GM23338 (cell line): Measurements from ENCODE around the gene ADCY1. TPM values are rescaled to one million over a fixed set of nuclear protein-coding genes. Genes with fewer than 3 reads are reported as not detected.

Experiments
- ATAC-seq: fragments of 200-7000 bp; cut with Tn5 transposase; 3 replicates; pipeline ENCODE4 v1.9.1; 2020
- DNase-seq: peaks from one replicate; pipeline ENCODE4 v3.0.0-alpha.2; 2015; ENCODE audit warnings: low spot score
- H2AFZ ChIP-seq: fragments of 200-600 bp; sonication (generic); 2 replicates; pipeline ENCODE4 v1.8.0; 2016; ENCODE audit warnings: antibody characterized with exemption, mild to moderate bottlenecking, moderate library complexity
- H3F3A ChIP-seq: fragments of 200-600 bp; sonication (generic); replicated peaks from 2 replicates; pipeline ENCODE4 v1.8.0; 2017; ENCODE audit warnings: antibody characterized with exemption, mixed run types, low read depth
- H3K27ac ChIP-seq: fragments of 200-600 bp; sonication (generic); 2 replicates; pipeline ENCODE4 v1.6.1; 2016; ENCODE audit warnings: low read depth
- H3K27me3 ChIP-seq: fragments of 200-600 bp; sonication (generic); 2 replicates; pipeline ENCODE4 v1.8.0; 2016; ENCODE audit warnings: mild to moderate bottlenecking, mixed run types, moderate library complexity; ENCODE audit not compliant: insufficient read depth
- H3K36me3 ChIP-seq: fragments of 200-600 bp; sonication (generic); 2 replicates; pipeline ENCODE4 v1.8.0; 2016; ENCODE audit warnings: mild to moderate bottlenecking; ENCODE audit not compliant: insufficient read depth
- H3K4me1 ChIP-seq: fragments of 200-600 bp; sonication (generic); 2 replicates; pipeline ENCODE4 v1.8.0; 2016; ENCODE audit warnings: mild to moderate bottlenecking, moderate library complexity; ENCODE audit not compliant: insufficient read depth
- H3K4me2 ChIP-seq: fragments of 200-600 bp; sonication (generic); 2 replicates; pipeline ENCODE4 v1.7.1; 2017; ENCODE audit warnings: mixed run types
- H3K4me3 ChIP-seq: fragments of 200-600 bp; sonication (generic); 2 replicates; pipeline ENCODE4 v1.6.1; 2016; ENCODE audit warnings: mixed run types
- H3K79me2 ChIP-seq: fragments of 200-600 bp; sonication (generic); replicated peaks from 2 replicates; pipeline ENCODE4 v1.8.0; 2017; ENCODE audit warnings: mild to moderate bottlenecking; ENCODE audit not compliant: insufficient read depth
- H3K9me2 ChIP-seq: fragments of 200-600 bp; sonication (generic); 2 replicates; pipeline ENCODE4 v1.8.0; 2017; ENCODE audit not compliant: insufficient read depth
- H4K20me1 ChIP-seq: fragments of 200-600 bp; sonication (generic); replicated peaks from 2 replicates; pipeline ENCODE4 v1.8.0; 2017; ENCODE audit warnings: mild to moderate bottlenecking; ENCODE audit not compliant: insufficient read depth
- H3K27ac Mint-ChIP-seq: 2 replicates; pipeline ENCODE4 v1.8.0; 2020; ENCODE audit warnings: inconsistent platforms, mild to moderate bottlenecking, moderate library complexity, mixed read lengths
- H3K27me3 Mint-ChIP-seq: 3 replicates; pipeline ENCODE4 v1.8.0; 2022; ENCODE audit warnings: low read depth, mild to moderate bottlenecking, moderate library complexity, mixed read lengths, inconsistent platforms; ENCODE audit not compliant: insufficient read depth, poor library complexity
- H3K36me3 Mint-ChIP-seq: 3 replicates; pipeline ENCODE4 v1.8.0; 2021; ENCODE audit warnings: low read depth, mild to moderate bottlenecking, inconsistent platforms, moderate library complexity, mixed read lengths
- H3K4me1 Mint-ChIP-seq: 3 replicates; pipeline ENCODE4 v1.8.0; 2020; ENCODE audit warnings: mild to moderate bottlenecking, inconsistent platforms, mixed read lengths
- H3K4me3 Mint-ChIP-seq: 3 replicates; pipeline ENCODE4 v1.8.0; 2021; ENCODE audit warnings: moderate library complexity, mild to moderate bottlenecking, inconsistent platforms, mixed read lengths
- H3K9me3 Mint-ChIP-seq: 3 replicates; pipeline ENCODE4 v1.8.0; 2020; ENCODE audit warnings: moderate library complexity, mild to moderate bottlenecking, inconsistent platforms, mixed read lengths
- CREB1 ChIP-seq: fragments of 250-450 bp; sonication (Bioruptor Pico); IDR thresholded peaks from 2 replicates; pipeline ENCODE4 v1.5.0; 2020; ENCODE audit warnings: low read depth, mild to moderate bottlenecking, moderate library complexity
- EZH2 ChIP-seq: fragments of 200-600 bp; sonication (generic); IDR thresholded peaks from one replicate; pipeline ENCODE4 v1.8.0; 2017; ENCODE audit warnings: antibody characterized with exemption, mild to moderate bottlenecking, low read depth; ENCODE audit not compliant: unreplicated experiment
- EZH2phosphoT487 ChIP-seq: fragments of 200-600 bp; sonication (generic); IDR thresholded peaks from one replicate; pipeline ENCODE4 v1.8.1; 2018; ENCODE audit warnings: antibody characterized with exemption; ENCODE audit not compliant: unreplicated experiment
- JUNB ChIP-seq: IDR thresholded peaks from one replicate; pipeline ENCODE4 v1.6.1; 2016; ENCODE audit warnings: antibody characterized with exemption; ENCODE audit not compliant: unreplicated experiment
- NANOG ChIP-seq: IDR thresholded peaks from 2 replicates; pipeline ENCODE4 v1.6.1; 2016; ENCODE audit warnings: antibody characterized with exemption, borderline replicate concordance
- POLR2AphosphoS5 ChIP-seq: IDR thresholded peaks from 2 replicates; pipeline ENCODE4 v1.6.1; 2016; ENCODE audit warnings: antibody characterized with exemption, low read depth
- STAT1 ChIP-seq: IDR thresholded peaks from one replicate; pipeline ENCODE4 v1.6.1; 2016; ENCODE audit warnings: antibody characterized with exemption; ENCODE audit not compliant: unreplicated experiment
- ZNF114 ChIP-seq: fragments of 250-450 bp; sonication (Bioruptor Pico); IDR thresholded peaks from 2 replicates; pipeline ENCODE4 v1.5.0; 2020; ENCODE audit warnings: mild to moderate bottlenecking, moderate library complexity
- ZNF331 ChIP-seq: fragments of 250-450 bp; sonication (Bioruptor Pico); IDR thresholded peaks from 2 replicates; pipeline ENCODE4 v1.5.0; 2020; ENCODE audit warnings: low read depth, mild to moderate bottlenecking, moderate library complexity
- polyA plus RNA-seq: library from polyadenylated mRNA; unstranded; fragments of >200 nt; fragmentation: Nextera tagmentation; extraction: Ambion mirVana; gene quantifications from 2 replicates; pipeline ENCODE4 v1.2.1, GENCODE V29; 2016
- total RNA-seq: library from RNA; depleted of rRNA; stranded (reverse); fragments of >200 nt; shearing (Covaris generic); gene quantifications from 2 replicates; pipeline ENCODE4 v1.2.3, GENCODE V29; 2014
- TF ChIP-seq, protein P1 (sequence below): IDR thresholded peaks from one replicate; pipeline ENCODE4 v1.6.1; 2018; ENCODE audit warnings: antibody characterized with exemption; ENCODE audit not compliant: unreplicated experiment
- TF ChIP-seq, protein P2 (sequence below): IDR thresholded peaks from 2 replicates; pipeline ENCODE4 v1.6.1; 2016; ENCODE audit warnings: antibody characterized with exemption
- TF ChIP-seq, protein P3 (sequence below): fragments of 250-450 bp; sonication (Bioruptor Pico); IDR thresholded peaks from 2 replicates; pipeline ENCODE4 v1.5.0; 2020; ENCODE audit warnings: mild to moderate bottlenecking, moderate library complexity
- TF ChIP-seq, protein P4 (sequence below), 2 experiments: fragments of 200-600 bp in 1 of 2; sonication (generic) in 1 of 2; conservative IDR thresholded peaks; 2 replicates each; pipeline versions ENCODE4 v1.5.1 to v1.6.1; 2016 to 2017; ENCODE audit warnings: antibody characterized with exemption in 2 of 2, low read depth in 2 of 2, mild to moderate bottlenecking in 2 of 2, moderate library complexity in 1 of 2

The ADCY1 gene
- total and polyA plus RNA-seq, 2 experiments from 2014 or later: 2.3 to 18.7 TPM

DNA sequence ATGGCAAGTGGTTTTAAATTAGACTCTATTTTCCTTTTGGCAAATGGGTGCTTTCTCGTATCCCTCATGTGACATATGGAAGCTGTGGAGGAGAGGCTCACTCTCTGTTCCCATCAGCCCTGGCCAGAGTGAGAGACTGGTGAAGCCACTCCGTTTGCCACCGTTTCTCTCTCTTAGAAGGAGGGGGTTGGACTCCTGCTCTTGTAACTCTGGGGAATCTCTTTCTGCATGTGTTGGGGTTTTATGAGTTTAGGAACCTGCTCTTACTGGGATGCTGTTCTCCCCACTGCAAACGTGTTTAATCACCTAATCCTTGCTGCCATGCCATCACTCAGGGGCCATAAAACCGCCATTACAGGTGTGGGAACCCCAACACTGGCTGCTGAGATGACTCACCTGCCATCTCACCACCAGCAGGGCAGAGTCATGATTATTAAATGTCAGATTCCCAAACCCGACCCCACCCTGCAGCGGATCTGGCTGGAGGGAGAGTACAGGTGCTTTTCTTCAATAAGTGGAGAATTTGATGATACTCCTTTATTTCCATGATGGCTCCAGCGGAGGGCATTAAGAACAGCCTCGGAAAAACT lies 103.2 kb downstream of the ADCY1 start:
- no peaks in the 10 kb centered on the region for H3K4me1 ChIP-seq

More for the DNA sequence above, 103.2 kb downstream of the ADCY1 start:
- Histone ChIP-seq H3K4me2 (no peak overlapping the region), H3K9me2 (no peaks in the 10 kb centered on the region), H3K79me2 (no peaks in the 10 kb centered on the region), H2AFZ (no peak overlapping the region), H4K20me1 (no peaks in the 10 kb centered on the region), H3K27me3 (no peaks in the 10 kb centered on the region), H3K36me3 (no peaks in the 10 kb centered on the region; the same call in 1 of the 2 replicates), H3K4me3 (no peak overlapping the region), H3F3A (no peaks in the 10 kb centered on the region), H3K27ac (no peak overlapping the region)
- Mint-ChIP-seq H3K27ac (no peak overlapping the region), H3K36me3 (peaks cover 16% of the 10 kb centered on the region), H3K4me3 (no peak overlapping the region), H3K9me3 (no peaks in the 10 kb centered on the region), H3K27me3 (no peaks in the 10 kb centered on the region), H3K4me1 (no peaks in the 10 kb centered on the region)
- TF ChIP-seq EZH2 (no peak), NANOG (no peak), STAT1 (no peak), ZNF114 (CRISPR knock-in tag) (no peak), EZH2phosphoT487 (no peak), CREB1 (no peak), ZNF331 (no peak), JUNB (no peak), POLR2AphosphoS5 (no peak)
- TF ChIP-seq, protein P1, sequence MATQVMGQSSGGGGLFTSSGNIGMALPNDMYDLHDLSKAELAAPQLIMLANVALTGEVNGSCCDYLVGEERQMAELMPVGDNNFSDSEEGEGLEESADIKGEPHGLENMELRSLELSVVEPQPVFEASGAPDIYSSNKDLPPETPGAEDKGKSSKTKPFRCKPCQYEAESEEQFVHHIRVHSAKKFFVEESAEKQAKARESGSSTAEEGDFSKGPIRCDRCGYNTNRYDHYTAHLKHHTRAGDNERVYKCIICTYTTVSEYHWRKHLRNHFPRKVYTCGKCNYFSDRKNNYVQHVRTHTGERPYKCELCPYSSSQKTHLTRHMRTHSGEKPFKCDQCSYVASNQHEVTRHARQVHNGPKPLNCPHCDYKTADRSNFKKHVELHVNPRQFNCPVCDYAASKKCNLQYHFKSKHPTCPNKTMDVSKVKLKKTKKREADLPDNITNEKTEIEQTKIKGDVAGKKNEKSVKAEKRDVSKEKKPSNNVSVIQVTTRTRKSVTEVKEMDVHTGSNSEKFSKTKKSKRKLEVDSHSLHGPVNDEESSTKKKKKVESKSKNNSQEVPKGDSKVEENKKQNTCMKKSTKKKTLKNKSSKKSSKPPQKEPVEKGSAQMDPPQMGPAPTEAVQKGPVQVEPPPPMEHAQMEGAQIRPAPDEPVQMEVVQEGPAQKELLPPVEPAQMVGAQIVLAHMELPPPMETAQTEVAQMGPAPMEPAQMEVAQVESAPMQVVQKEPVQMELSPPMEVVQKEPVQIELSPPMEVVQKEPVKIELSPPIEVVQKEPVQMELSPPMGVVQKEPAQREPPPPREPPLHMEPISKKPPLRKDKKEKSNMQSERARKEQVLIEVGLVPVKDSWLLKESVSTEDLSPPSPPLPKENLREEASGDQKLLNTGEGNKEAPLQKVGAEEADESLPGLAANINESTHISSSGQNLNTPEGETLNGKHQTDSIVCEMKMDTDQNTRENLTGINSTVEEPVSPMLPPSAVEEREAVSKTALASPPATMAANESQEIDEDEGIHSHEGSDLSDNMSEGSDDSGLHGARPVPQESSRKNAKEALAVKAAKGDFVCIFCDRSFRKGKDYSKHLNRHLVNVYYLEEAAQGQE: no peak
- TF ChIP-seq, protein P2, sequence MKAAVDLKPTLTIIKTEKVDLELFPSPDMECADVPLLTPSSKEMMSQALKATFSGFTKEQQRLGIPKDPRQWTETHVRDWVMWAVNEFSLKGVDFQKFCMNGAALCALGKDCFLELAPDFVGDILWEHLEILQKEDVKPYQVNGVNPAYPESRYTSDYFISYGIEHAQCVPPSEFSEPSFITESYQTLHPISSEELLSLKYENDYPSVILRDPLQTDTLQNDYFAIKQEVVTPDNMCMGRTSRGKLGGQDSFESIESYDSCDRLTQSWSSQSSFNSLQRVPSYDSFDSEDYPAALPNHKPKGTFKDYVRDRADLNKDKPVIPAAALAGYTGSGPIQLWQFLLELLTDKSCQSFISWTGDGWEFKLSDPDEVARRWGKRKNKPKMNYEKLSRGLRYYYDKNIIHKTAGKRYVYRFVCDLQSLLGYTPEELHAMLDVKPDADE: no peak
- TF ChIP-seq, protein P3, sequence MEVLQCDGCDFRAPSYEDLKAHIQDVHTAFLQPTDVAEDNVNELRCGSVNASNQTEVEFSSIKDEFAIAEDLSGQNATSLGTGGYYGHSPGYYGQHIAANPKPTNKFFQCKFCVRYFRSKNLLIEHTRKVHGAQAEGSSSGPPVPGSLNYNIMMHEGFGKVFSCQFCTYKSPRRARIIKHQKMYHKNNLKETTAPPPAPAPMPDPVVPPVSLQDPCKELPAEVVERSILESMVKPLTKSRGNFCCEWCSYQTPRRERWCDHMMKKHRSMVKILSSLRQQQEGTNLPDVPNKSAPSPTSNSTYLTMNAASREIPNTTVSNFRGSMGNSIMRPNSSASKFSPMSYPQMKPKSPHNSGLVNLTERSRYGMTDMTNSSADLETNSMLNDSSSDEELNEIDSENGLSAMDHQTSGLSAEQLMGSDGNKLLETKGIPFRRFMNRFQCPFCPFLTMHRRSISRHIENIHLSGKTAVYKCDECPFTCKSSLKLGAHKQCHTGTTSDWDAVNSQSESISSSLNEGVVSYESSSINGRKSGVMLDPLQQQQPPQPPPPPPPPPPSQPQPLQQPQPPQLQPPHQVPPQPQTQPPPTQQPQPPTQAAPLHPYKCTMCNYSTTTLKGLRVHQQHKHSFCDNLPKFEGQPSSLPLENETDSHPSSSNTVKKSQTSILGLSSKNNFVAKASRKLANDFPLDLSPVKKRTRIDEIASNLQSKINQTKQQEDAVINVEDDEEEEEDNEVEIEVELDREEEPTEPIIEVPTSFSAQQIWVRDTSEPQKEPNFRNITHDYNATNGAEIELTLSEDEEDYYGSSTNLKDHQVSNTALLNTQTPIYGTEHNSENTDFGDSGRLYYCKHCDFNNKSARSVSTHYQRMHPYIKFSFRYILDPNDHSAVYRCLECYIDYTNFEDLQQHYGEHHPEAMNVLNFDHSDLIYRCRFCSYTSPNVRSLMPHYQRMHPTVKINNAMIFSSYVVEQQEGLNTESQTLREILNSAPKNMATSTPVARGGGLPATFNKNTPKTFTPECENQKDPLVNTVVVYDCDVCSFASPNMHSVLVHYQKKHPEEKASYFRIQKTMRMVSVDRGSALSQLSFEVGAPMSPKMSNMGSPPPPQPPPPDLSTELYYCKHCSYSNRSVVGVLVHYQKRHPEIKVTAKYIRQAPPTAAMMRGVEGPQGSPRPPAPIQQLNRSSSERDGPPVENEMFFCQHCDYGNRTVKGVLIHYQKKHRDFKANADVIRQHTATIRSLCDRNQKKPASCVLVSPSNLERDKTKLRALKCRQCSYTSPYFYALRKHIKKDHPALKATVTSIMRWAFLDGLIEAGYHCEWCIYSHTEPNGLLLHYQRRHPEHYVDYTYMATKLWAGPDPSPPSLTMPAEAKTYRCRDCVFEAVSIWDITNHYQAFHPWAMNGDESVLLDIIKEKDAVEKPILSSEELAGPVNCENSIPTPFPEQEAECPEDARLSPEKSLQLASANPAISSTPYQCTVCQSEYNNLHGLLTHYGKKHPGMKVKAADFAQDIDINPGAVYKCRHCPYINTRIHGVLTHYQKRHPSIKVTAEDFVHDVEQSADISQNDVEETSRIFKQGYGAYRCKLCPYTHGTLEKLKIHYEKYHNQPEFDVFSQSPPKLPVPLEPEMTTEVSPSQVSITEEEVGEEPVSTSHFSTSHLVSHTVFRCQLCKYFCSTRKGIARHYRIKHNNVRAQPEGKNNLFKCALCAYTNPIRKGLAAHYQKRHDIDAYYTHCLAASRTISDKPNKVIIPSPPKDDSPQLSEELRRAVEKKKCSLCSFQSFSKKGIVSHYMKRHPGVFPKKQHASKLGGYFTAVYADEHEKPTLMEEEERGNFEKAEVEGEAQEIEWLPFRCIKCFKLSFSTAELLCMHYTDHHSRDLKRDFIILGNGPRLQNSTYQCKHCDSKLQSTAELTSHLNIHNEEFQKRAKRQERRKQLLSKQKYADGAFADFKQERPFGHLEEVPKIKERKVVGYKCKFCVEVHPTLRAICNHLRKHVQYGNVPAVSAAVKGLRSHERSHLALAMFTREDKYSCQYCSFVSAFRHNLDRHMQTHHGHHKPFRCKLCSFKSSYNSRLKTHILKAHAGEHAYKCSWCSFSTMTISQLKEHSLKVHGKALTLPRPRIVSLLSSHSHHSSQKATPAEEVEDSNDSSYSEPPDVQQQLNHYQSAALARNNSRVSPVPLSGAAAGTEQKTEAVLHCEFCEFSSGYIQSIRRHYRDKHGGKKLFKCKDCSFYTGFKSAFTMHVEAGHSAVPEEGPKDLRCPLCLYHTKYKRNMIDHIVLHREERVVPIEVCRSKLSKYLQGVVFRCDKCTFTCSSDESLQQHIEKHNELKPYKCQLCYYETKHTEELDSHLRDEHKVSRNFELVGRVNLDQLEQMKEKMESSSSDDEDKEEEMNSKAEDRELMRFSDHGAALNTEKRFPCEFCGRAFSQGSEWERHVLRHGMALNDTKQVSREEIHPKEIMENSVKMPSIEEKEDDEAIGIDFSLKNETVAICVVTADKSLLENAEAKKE (CRISPR knock-in tag): no peak
- TF ChIP-seq, protein P4, sequence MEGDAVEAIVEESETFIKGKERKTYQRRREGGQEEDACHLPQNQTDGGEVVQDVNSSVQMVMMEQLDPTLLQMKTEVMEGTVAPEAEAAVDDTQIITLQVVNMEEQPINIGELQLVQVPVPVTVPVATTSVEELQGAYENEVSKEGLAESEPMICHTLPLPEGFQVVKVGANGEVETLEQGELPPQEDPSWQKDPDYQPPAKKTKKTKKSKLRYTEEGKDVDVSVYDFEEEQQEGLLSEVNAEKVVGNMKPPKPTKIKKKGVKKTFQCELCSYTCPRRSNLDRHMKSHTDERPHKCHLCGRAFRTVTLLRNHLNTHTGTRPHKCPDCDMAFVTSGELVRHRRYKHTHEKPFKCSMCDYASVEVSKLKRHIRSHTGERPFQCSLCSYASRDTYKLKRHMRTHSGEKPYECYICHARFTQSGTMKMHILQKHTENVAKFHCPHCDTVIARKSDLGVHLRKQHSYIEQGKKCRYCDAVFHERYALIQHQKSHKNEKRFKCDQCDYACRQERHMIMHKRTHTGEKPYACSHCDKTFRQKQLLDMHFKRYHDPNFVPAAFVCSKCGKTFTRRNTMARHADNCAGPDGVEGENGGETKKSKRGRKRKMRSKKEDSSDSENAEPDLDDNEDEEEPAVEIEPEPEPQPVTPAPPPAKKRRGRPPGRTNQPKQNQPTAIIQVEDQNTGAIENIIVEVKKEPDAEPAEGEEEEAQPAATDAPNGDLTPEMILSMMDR (conservative IDR thresholded peaks at IDR 0.05; ENCODE audit: low read depth in 2 of 2): no peak
- ATAC-seq: no peak
- no peak for DNase-seq
